ENCODE data around the gene B4GALT5.
"Not testable (repeated sequence)": the region's sequence is repeated elsewhere in the genome, so short reads cannot be mapped to it uniquely, and the experiment has no call there.

Gene B4GALT5

DNA sequence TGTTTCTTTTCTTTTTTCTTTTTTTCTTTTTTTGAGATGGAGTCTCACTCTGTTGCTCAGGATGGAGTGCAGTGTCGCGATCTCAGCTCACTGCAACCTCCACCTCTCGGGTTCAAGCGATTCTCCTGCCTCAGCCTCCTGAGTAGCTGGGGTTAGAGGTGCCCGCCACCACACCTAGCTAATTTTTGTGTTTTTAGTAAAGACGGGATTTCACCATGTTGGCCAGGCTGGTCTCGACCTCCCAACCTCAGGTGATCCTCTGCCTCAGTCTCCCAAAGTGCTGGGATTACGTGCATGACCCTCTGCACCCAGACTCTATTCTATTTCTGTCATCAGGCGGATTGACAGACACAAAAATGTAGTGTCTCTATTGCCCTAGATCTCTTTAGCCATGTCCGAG, 88.7 kb downstream of the B4GALT5 start:
- not testable (repeated sequence) for DNase-seq

DNA sequence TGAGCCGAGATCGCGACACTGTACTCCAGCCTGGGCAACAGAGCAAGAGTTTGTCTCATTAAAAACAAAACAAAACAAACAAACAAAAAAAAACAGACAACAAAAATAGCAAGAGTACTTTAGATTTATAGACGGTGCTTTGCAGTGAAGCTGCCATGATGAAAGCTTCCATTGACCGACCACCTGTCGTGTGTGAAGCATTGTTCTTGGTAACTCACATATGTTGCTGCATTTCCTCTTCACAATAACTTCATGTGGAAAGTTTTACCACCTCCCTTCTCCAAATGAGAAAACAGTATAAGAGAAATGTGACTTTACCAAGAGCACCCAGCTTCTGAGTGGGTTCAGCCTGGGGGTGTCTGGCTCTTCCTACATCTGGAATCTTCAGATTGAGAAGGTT, 89.4 kb downstream of the B4GALT5 start:
- no peak for DNase-seq

DNA sequence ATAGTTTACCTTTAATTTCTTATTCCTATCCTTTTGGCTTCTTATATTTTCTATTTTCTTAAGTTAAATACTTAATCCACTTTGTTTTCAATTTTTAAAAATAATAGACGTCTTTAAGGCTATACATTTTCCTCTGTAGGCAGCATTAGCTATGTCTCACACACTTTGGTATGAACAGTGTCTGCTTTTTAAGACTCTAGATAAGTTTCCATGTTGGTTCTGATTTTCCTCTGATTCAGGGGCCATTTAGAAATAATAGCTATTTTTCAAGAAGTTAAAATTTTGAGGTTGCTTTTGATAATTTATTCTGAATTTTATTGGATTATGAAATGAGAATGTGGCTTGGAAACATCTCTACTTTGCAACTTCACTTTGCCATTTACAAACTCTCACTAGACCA, 91.4 kb downstream of the B4GALT5 start:
- no peak for DNase-seq

DNA sequence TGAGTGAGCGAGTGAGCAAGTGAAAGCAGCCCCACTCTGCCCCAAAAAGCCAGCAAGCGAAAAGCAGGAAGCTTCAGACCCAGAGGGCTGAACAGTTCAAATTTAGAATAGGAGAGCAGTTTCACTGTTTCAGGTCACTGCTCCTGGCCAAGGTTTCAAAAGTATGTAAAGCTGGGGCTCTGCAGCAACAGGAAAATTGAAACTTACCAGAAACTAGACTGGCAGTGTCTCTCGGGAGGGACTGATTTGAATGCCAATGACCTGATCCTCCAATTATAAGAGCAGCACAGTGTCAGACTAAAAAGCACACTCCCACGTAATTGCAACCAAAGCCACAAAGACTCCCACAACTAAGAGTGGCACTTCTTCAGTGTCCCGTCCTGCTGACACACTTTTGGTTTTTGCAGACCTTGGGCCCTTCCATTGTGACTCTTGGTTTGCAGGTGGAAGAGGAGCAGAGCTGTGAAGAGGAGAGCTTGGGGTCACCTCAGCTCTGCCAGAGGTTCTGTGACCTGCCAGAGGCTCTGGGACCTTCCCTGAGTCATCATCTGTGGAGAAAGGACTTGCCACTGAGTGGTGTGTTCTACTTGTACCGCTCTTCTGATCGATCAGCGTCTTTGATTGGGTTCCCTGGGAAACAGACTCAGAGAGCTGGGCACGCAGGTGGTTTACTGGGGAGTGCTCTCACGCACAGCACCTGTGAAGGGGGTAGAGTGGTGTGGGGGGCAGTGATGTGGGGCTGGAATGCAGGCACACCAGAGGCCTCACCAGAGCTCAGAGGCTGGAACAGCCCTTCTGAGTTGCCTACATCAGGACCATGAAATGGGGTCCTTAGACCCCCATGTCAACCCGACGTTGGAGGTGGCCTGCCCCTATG, 93.1 kb downstream of the B4GALT5 start:
- DNase-seq: no peak

DNA sequence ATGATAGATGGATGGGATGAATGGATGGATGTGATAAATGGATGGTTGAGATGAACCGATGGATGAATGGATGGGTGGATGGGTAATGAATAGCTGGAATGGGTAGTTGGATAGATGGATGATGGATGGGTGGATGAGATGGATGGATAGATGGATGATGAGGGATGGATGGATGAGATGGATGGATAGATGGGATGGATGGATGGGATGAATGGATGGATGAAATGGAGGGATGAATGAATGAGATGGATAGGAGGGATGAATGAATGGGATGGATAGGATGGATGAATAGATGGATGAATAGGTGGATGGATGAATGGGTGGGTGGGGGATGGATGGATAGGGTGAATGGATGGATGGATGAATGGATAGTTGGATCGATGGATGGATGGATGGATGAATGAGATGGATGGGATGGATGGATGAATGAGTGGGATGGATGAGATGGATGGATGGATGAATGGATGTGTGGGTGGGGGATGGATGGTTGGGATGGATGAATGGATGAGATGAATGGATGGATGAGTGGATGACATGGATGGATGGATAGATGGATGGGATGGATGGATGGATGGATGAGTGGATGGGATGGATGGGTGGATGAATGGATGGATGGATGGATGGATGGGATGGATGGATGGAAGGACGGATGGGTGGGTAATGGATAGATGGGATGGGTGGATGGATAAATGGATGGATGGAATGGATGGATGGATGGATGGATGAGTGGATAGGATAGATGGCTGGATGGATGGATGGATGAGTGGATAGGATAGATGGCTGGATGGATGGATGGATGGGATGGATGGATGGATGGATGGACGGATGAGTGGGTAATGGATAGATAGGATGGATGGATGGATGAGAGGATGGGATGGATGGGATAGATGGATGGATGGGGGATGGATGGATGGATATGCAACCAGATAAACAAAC, 94.3 kb downstream of the B4GALT5 start:
- no peak for DNase-seq

DNA sequence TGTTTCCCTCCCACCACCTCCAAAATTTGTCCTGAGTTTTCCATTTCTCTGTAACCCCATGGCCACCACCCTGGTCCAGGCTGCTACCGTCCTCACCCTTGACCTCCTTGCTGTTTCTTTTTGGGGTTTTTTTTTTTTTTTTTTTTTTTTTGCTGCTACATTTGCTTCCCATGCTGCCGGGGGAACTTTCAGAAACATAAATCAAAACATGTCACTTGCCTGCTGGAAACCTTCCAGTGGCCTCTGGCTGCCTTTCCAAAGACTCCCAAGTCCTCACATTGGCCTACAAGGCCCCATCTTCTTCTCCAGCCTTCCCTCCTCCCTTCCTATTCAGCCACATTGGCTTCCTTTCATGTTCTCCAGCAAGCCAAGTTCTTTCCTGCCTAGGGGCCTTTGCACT, 95.4 kb downstream of the B4GALT5 start:
- DNase-seq: no peak

DNA sequence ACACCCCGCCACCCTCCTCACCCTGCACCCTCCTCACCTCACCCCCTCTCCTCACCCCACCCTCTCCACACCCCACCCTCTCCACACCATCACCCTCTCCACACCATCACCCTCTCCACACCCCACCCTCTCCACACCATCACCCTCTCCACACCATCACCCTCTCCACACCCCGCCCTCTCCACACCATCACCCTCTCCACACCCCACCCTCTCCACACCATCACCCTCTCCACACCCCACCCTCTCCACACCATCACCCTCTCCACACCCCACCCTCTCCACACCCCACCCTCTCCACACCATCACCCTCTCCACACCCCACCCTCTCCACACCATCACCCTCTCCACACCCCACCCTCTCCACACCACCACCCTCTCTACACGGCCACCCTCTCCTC, 96.3 kb downstream of the B4GALT5 start:
- DNase-seq: not testable (repeated sequence)

DNA sequence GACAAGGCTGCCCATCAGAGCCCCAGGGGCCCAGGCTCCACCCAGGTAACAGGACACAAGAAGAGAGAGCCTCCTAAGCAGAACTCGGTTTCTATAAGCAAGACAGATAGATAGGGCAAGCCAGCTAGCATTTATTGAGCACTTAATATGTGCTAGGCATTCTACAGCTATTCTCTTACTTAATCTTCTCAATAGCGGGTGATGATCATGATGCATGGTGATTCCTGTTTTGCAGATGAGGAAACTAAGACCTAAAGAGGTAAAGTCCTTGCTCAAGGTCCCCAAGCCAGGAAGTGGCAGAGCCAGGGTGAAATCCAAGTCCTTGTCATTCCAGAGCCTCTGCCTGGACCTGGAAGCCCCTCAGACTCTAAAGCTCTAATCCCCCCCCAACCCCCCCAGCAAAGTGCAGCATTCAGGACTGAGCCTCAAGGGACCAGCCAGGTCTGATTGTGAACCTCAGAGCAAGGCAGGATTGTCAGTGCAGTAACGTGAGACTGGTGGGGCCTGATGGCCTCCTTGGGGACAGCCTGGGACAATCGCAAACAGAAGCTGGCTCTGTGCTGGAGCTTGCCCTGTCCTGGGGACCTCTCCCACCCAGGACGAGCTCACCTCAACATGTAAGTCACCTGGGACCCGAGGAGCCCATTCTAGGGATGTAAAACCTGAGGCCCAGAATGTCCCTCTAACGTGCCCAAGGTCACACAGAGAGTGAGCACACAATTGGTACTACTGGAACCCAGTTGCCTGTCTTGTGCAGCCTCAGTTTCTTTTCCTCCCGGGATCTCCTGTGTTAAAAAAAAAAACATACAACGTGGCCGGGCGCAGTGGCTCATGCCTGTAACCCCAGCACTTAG, 97.3 kb downstream of the B4GALT5 start:
- no peak for DNase-seq

DNA sequence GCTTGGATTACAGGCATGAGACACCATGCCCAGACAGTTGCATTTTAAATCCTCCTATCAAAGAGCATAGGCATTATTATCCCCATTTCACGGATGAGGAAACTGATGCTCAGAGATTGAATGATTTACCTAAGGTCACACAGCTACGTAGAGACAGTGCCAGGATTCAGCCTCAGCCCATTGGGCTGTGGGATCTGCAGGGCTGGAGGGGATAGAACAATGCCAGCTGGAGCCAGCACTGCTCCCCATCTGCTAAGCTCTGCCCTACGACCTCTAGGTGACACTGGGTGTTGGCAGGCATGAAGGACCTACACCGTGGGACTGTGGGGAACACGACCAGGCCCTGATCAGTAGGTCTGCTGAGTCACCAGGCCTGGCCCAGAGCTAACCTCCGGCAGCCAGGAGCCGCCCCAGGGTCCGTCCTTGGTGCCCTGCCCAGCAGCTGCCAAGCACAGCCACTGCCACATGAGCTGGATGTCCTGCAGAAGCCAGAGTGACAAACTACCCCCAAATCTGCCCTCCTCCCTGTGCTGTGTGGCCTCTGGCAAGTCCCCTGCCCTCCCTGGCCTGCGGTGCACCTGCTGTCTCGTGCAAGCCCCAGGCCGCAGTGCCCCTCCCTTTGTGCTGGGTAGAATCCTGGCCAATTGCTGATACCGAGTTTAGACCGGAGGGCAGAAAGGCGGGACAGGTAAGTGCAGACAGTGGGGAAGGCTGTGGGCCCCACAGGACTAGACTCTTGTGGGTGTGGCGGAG, 98.1 kb downstream of the B4GALT5 start:
- DNase-seq: no peak

DNA sequence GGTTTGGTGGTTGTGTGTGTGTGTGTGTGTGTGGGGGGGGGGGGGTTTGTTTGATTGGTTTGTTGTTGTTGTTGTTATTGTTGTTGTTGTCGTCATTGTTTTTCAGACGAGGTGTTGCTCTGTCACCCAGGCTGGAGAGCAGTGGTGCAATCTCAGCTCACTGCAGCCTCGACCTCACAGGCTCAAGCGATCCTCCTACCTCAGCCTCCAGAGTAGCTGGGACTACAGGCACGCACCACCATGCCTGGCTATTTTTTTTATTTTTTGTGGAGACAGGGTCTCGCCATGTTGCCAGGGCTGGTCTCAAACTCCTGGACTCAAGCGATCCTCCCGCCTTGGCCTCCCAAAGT, 98.7 kb downstream of the B4GALT5 start:
- not testable (repeated sequence) for DNase-seq

DNA sequence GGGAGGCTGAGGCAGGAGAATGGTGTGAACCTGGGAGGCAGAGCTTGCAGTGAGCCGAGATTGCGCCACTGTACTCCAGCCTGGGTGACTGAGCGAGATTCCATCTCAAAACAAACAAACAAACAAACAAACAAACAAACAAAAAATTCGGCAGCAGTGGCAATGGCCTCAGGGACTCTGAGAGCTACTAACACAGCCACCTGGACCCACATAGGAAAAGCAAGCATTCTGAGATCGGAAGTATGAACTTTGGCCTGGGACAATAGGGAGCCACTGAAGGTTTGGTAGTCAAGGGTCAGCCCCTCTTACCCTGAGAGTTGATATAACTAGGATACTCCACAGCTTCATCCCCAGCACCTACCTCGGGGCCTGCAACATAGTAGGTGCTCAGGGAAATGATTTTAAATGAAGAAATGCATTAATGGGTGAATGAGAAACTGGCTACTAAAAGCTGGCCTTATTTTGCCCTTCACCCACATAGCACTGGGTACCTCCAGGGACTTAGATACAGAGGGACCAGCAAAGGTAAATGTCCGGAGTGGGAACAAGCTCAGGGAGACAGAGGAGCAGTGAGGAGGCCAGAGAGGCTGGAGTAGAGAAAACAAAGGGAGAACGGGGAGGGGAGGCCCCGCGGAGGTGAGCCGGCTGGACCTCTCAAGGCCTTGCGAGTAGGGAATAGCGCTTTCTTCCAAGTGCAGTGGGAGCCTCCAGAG, 99.2 kb downstream of the B4GALT5 start:
- no peak for DNase-seq

DNA sequence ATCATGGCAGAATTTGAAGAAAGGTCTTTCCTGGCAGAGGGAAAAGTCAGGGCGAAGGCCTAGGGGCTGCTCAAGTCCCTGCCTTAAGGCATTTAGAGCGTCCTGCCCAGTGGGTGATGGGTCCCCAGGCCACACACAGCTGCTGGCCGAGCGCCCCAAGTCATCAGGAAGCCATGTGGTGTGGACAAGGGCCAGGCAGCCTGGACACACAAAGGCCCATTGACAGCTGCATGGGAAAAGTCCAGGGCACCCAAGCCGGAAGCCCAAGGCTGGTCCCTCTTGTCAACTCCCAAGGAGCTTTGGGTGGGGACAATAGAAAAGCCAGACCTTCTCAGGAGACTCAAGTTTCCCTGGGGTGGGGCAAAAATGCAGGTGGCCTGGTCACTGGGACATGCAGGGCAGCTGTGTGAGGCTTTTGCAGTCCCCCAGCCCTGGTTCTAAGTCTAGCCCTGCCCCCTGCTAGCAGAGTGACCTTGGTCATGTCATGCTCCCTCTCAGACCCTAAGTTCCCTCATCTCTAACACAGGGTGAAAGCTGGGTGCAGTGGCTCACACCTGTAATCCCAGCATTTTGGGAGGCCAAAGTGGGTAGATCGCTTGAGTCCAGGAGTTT, 101.4 kb downstream of the B4GALT5 start:
- no peak for DNase-seq

DNA sequence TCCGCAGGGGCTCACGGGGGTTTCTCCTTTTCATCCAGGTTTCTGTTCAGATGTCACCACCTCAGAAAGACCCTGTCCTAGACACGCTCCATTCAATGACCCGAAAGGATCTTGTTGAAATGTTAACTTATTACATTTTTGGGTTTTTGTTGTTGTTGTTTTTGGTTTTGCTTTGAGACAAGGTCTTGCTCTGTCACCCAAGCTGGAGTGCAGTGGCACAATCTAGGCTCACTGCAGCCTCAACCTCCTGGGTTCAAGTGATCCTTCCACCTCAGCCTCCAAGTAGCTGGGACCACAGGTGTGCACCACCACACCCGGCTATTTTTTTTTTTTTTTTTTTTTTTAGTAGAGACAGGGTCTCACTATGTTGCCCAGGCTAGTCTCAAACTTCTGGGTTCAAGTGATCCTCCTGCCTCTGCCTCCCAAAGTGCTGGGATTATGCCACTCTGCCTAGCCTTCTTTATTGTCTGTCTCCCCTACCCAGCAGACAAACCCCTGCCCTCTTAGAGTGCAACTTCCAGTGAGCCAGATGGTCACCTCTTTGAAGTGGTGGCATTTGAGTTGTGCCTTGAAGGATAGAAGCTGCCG, 102.0 kb downstream of the B4GALT5 start:
- DNase-seq: not testable (repeated sequence)

DNA sequence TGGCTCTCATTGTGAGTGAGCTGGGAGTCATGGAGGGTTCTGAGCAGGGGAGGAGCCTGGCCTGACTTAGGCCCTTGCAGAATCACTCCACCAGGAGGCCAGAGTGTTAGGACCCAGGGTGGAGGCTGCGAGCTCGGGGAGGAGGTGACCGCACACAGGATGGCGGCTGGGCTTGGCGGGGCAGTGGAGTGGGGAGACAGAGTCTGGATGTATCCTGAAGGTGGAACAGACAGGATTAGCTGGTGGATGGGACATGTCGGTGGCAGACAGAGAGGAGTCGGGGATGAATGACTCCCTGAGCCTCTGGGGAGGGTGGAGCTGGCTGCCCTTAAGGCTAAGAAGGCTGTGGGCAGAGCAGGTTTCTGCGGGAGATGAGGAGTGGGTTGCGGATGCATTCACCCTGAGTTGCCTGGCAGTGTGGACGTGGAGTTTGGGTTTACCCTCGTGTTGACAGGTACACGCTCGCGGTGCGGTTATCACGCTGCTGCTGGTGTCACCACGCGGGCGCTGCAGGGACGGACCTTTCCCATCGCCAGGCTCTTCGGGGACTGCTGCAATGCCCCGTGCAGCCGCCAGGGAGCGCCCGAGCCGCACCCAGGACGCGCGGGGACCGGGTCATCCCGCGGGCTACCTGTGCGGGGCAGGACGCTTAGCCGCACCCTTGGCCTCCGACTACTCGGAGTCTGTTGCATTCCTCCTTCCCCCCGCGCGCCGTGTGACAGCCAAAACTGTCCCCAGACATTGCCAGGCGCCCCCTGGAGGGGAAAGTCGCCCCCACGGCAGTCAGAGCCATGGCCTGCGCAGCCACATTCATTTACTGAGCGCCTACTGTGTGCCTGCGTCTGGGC, 102.8 kb downstream of the B4GALT5 start:
- peak; percentile 75 for DNase-seq

DNA sequence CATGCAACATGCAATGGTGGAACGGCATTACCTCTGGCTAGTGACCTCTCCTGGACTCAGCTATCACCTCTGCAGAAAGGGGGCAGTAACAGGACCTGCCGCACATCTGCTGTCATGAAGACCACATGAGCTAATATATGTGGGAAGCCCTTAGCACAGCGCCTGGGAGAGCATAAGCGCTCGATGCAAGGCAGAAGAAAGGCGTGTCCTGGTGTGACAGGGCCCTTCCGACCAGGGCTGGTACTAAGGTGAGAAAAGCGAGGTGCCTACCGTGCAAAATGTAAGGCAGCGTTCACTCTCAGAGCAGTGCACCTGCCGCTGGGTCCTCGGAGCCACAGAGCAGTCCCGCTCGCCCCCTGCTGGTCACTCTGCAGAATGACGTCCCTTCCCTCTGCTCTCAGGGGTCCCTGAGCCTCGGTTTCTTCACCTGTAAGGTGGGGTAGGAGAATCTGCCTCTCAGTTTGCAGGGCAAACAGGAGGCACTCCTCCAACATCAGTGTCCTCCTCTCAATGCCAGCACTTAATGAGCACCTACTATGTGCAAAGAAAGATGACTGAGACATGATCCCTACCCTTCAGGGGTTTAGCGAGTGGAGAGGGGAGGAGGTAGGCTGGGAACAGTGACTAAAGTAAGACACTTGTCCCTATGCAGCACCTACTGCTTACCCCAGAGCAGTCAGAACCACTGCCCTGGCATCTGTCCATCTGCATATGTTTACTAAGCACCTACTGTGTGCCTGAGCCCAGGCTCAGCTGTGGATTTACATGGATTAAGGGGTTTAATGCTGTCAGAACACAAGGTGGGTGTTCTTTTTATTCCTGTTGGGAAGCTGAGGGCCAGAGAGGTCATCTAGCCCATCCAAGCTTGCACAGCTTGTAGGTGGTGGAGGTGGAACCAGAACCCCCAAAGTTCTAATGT, 104.7 kb downstream of the B4GALT5 start:
- peak; percentile 73 for DNase-seq

DNA sequence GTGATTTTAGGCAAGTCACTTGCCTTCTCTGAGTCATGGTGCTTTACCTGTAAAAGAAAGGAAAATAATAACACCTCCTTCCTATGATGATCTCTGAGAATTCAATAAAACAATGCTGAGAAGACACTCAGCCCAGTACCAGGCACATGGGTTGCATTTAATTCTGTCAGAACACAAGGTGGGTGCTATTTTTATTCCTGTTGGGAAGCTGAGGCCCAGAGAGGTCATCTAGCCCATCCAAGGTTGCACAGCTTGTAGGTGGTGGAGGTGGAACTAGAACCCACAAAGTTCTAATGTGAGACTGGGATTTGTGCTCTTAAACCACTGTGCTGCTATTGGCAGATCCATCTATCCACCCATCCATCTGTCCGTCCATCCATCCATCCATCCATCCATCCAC, 106.1 kb downstream of the B4GALT5 start:
- no peak for DNase-seq

DNA sequence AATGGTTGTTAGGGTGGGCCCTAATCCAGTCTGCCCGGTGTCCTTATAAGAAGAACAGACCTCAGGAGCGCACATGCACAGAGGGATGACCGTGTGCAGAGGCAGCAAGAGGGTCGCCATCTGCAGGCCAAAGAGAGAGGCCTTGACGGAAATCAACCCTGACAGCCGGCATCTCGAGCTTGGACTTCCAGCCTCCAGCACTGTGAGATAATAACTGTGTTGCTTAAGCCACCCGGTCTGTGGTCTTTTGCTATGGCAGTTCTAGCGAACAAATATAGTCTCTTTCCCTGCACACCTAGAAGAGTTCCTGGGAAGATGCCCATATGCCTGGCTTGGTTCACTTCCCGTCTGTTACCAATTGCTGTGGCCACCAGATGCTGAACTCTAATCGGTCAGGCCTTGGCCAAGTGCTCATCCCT, 110.5 kb downstream of the B4GALT5 start:
- DNase-seq: no peak
